GM18499 (cell line): ENCODE measurements around the gene MARS1.
"Not testable (repeated sequence)": the region's sequence is repeated elsewhere in the genome, so short reads cannot be mapped to it uniquely, and the experiment has no call there.

ENCODE experiments used
- ATAC-seq: cut with Tn5 transposase; IDR thresholded peaks from one replicate; pipeline ENCODE4 v1.9.1; 2021; ENCODE audit warnings: moderate number of reproducible peaks; ENCODE audit not compliant: insufficient read depth, unreplicated experiment

MARS1 gene

DNA sequence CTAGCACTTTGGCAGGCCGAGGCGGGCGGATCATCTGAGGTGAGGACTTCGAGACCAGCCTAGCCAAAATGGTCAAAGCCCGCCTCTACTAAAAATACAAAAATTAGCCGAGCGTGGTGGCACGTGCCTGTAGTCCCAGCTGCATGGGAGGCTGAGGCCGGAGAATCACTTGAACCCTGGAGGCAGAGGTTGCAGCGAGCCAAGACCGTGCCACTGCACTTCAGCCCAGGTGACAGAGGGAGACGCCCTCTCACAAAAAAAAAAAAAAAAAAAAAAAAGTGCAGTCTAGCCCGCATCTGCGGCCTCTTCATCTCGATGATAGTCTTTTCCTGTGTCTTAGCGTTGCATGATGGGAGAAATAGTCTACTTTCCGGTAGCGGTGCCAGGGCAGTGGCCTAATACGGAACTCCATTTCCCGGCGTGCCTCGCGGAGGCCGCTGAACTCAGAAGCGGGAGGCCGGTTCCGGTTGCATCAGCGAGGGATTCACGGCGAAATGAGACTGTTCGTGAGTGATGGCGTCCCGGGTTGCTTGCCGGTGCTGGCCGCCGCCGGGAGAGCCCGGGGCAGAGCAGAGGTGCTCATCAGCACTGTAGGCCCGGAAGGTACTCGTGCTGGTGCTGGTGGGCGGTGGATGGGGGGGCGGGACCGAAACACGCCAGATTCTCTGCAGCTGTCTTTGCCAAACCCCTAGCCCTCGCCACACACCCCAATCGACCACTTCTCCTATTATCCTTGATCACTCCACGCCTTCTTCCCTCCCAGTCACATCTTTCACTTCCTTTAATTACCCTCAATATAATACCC is at the start of gene MARS1:
Gene MARS1 (plus strand): TSS at position 472 of the 805 bp plus-strand sequence. CDS start 23 bp downstream, at position 495.
- ATAC-seq = peak; percentile 86

DNA sequence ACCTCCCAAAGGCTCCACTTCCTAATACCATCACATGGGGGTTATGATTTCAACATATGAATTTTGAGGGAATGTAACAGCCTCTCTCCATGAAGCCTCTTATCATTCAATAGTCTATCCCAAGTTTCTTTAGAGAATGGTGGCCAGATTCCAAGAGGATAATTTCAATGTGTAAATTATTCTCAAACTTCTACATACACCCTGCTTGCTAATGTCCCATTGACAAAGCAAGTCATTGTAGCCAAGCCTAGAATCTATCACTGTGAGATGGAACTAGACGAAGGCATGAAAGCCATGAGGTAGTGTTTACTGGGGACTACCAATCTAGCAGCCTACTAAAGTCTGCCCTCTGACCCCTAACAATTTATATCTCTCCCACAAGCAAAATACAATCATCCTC is 49.5 kb upstream of the MARS1 start:
- ATAC-seq = no peak

GRCh38 chr12:57439762-57440266 is 48.1 kb upstream of the MARS1 start:
- ATAC-seq = no peak

GRCh38 chr12:57441393-57441792 is 46.5 kb upstream of the MARS1 start:
- not testable (repeated sequence) for ATAC-seq

DNA sequence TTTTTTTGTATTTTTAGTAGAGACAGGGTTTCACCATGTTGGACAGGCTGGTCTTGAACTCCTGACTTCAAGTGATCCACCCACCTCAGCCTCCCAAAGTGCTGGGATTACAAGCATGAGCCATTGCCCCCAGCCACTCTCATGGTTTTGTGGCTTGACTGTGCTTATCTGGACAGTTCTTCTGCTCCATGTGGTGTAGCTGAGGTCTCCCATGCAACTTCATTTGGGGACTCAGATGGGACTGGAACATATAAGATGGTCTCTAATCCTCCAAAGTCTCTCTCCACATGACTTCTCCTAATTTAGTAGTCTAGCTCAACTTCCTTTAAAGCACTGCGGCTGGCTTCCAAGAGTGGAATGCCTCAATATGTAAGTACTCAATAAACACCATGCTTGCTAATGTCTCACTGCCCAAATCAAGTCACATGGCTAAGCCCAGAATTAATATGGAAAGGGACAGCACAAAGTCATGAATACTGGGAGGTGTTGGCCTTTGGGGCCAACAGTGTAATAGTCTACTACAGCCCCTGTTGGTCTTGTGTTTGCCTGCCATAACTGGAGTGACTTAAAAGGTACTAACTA is 45.9 kb upstream of the MARS1 start:
- ATAC-seq = no peak

DNA sequence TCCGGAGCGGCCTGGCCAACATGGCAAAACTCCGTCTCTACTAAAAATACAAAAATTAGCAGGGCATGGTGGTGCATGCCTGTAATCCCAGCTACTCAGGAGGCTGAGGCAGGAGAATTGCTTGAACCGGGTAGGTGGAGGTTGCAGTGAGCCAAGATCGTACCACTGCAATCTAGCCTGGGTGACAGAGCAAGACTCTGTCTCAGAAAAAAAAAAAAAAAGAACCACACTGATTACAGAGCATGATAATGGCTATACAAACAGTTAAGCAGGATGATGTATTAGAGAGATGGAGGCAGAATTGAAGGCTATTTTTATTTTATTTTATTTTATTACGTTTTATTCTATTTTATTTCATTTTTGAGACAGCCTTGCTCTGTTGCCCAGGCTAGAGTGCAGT is 43.5 kb upstream of the MARS1 start:
- ATAC-seq = not testable (repeated sequence)

DNA sequence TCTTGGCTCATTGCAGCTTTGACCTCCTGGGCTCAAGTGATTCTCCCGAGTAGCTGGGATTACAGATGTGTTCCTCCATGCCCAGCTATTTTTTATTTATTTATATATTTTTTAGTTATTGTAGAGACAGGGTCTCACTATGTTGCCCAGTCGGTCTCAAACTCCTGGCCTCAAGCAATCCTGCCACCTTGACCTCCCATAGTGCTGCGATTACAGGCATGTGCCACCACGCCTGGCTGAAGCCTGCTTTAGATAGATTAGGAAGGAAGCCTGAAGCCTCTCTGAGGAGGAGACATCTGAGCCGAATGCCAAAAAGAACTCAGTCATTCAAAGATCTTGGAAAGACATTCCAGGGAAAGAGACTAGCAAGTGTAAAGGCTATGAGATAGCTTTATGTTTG is 43.1 kb upstream of the MARS1 start:
- ATAC-seq = no peak

- no peak for ATAC-seq
These were observed 41.4 kb upstream of the MARS1 start for GRCh38 chr12:57446292-57446960.

- ATAC-seq = no peak
These were observed 39.2 kb upstream of the MARS1 start for GRCh38 chr12:57448669-57449068.

DNA sequence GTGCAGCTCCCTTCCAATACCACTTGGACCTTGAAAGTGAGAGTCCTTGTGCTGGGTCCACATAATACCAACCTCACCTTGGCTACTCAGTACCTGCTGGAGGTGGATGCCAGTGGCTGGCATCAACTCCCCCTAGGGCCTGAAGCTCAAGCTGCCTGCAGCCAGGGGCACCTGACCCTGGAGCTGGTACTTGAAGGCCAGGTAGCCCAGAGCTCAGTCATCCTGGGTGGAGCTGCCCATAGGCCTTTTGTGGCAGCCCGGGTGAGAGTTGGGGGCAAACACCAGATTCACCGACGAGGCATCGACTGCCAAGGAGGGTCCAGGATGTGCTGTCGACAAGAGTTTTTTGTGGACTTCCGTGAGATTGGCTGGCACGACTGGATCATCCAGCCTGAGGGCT is 38.5 kb upstream of the MARS1 start:
- no peak for ATAC-seq

GRCh38 chr12:57450057-57450456 is 37.8 kb upstream of the MARS1 start:
- no peak for ATAC-seq

DNA sequence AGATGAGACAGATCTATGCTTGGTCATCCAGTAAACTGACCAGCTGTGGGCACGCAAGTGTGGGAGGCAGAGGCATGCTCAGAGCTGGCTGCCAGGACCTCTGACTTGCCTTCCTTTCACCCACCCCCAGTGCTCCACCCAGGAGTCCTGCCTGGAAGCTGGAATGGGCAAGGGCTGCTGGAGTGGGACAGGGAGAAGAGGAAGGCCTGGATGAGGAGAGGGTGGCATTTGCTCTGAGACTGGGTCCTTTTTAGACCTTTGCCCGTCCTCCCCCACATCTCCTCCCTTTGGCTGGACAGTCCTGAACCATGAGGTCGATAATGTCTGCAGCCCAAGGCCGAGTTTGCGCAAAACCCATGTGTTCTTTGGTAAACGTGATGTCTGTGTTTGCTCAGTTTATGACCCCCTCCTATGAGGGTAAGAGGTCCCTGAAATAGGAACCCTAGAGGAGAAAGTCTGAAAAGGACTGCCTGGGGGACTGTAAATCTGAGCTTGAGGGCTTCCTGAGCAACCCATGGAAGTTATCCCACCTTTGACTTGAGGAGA is 36.6 kb upstream of the MARS1 start:
- ATAC-seq = no peak

GRCh38 chr12:57452181-57452936 is 35.5 kb upstream of the MARS1 start:
- ATAC-seq = no peak

- ATAC-seq = no peak
These were observed 34.8 kb upstream of the MARS1 start for GRCh38 chr12:57452937-57453509.

DNA sequence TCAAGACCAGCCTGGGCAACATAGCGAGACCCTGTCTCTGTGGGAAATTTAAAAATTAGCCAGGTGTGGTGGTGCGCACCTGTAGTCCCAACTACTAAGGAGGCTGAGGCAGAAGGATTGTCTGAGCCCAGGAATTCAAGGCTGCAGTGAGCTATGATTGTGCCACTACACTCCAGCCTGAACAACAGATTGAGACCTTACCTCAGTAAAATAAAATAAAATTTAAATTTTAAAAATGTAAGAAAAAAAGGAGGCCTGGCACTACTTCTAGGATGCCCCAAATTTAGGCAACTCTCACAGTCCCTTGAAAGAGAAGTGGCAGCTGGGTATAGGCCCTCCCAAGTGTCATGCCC is 33.7 kb upstream of the MARS1 start:
- no peak for ATAC-seq

- no peak for ATAC-seq
These were observed 33.1 kb upstream of the MARS1 start, which contains the start of gene INHBE for GRCh38 chr12:57454566-57455373. INHBE (plus strand) TSS chr12:57455307; CDS start chr12:57455537, 230 bp downstream.

- ATAC-seq = no peak
These were observed 32.3 kb upstream of the MARS1 start for GRCh38 chr12:57455374-57456144.

GRCh38 chr12:57456145-57456700 is 31.6 kb upstream of the MARS1 start:
- ATAC-seq = no peak
